Prostate gland (tissue), 2 donors: Measurements from ENCODE around the gene SEZ6. TPM values are rescaled to one million over a fixed set of nuclear protein-coding genes. Genes with fewer than 3 reads are reported as not detected.

Source experiments
- DNase-seq: peaks from one replicate; pipeline ENCODE4 v3.0.0-alpha.2; 2019; ENCODE audit warnings: low spot score
- H3K27ac ChIP-seq, 2 donors: fragments of 200-600 bp; sonication (generic); 2 replicates each; pipeline ENCODE4 v1.5.1; 2017 to 2019
- H3K27me3 ChIP-seq: fragments of 200-600 bp; sonication (generic); replicated peaks from 2 replicates; pipeline ENCODE4 v1.5.1; 2019; ENCODE audit not compliant: insufficient read depth
- H3K36me3 ChIP-seq, 2 donors: fragments of 200-600 bp; sonication (generic); 1 replicate in 1 of 2; 2 replicates in 1 of 2; pipeline versions ENCODE4 v1.5.1 to v1.8.1; 2017 to 2019
- H3K4me1 ChIP-seq: fragments of 200-600 bp; sonication (generic); replicated peaks from 2 replicates; pipeline ENCODE4 v1.5.1; 2019
- H3K4me3 ChIP-seq, 2 donors: fragments of 200-600 bp; sonication (generic); 2 replicates each; pipeline ENCODE4 v1.5.1; 2017 to 2019
- H3K9me3 ChIP-seq: fragments of 200-600 bp; sonication (generic); 2 replicates; pipeline ENCODE4 v1.5.1; 2017
- CTCF ChIP-seq, 4 experiments: fragments of 200-600 bp in 2 of 4; fragments of 450-650 bp in 2 of 4; sonication (generic) in 2 of 4; IDR thresholded peaks; 1 replicate in 3 of 4; 2 replicates in 1 of 4; pipeline ENCODE4 v1.5.1; 2016 to 2019; ENCODE audit warnings: antibody characterized with exemption in 4 of 4, mild to moderate bottlenecking in 2 of 4, moderate library complexity in 2 of 4
- POLR2A ChIP-seq: fragments of 450-650 bp; IDR thresholded peaks from one replicate; pipeline ENCODE4 v1.6.1; 2016; ENCODE audit warnings: antibody characterized with exemption, mild to moderate bottlenecking
- POLR2AphosphoS5 ChIP-seq: sonication (generic); formaldehyde crosslinking; IDR thresholded peaks from one replicate; pipeline ENCODE4 v1.6.1; 2017; ENCODE audit warnings: antibody characterized with exemption
- WGBS: methylation state at CpG from one replicate; pipeline ENCODE4 v1.1.5; 2018; 5-methylcytosine and 5-hydroxymethylcytosine counted together
- intact Hi-C: fragments of 100-400 bp; cut with DNase I; formaldehyde crosslinking; loops from one replicate; pipeline ENCODE4 v1.14.2; 2022
- total RNA-seq, 2 donors: library from RNA; depleted of rRNA; stranded (reverse); fragments of >200 nt; gene quantifications; one replicate each; pipeline ENCODE4 v1.1.0, GENCODE V29; 2016

Gene SEZ6
- total RNA-seq, 2 donors from 2014 or later = 0.05 to 1.0 TPM

- no peaks in the 10 kb centered on the region for H3K27me3 ChIP-seq
- peak overlapping the region; percentile 87 to 99 for H3K27ac ChIP-seq
- H3K36me3 ChIP-seq = no peaks in the 10 kb centered on the region
- 0% methylated on average over 43 of the region's 43 CpGs for WGBS
- peak; percentile 42 for DNase-seq
- H3K9me3 ChIP-seq = no peaks in the 10 kb centered on the region
- H3K4me1 ChIP-seq = peaks cover 23% of the 10 kb centered on the region
- intact Hi-C loops = loop anchor here (5.0 kb wide), 2 partner anchors 223 to 613 kb away; partner anchors contain the start of genes IFT20, NEK8, TLCD1 and TNFAIP1
- TF ChIP-seq POLR2AphosphoS5 (peak; percentile 3), CTCF (IDR thresholded peaks at IDR 0.05) (no peak)
- H3K4me3 ChIP-seq = peak overlapping the region; percentile 82 to 96
These were observed 55.6 kb downstream of the SEZ6 start for GRCh38 chr17:28950017-28950751.

GRCh38 chr17:28949185-28950016 is 56.4 kb downstream of the SEZ6 start:
- intact Hi-C loops = loop anchor here (5.0 kb wide), 3 partner anchors 52 to 612 kb away; partner anchors contain the start of genes FLOT2, IFT20, NEK8 and TLCD1
- Histone ChIP-seq H3K4me3 (peak overlapping the region; percentile 82 to 96), H3K27ac (peak overlapping the region; percentile 87 to 99), H3K36me3 (no peaks in the 10 kb centered on the region), H3K27me3 (no peaks in the 10 kb centered on the region), H3K4me1 (peaks cover 31% of the 10 kb centered on the region), H3K9me3 (no peaks in the 10 kb centered on the region)
- peak; percentile 63 for DNase-seq
- under 1% methylated on average over 61 of the region's 61 CpGs for WGBS
- TF ChIP-seq POLR2A (no peak), POLR2AphosphoS5 (peak; percentile 47), CTCF (IDR thresholded peaks at IDR 0.05) (no peak)

DNA sequence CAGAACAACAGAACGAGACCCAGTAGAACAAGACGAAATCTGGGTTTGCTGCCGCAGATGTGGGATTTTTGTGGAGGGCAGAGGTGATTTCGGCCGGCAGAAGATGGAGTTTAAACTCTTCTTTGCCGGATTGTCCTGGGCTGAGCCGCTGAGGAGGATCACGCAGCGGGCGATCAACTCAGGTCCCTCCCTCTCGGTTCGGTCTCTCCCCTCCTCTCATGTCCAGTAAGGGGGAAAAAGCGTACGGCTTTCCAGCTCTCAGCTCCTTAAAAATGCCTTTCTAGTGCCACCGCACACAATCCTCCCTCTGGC is 57.0 kb downstream of the SEZ6 start:
- no peaks in the 10 kb centered on the region for H3K36me3 ChIP-seq
- TF ChIP-seq POLR2A (no peak), POLR2AphosphoS5 (no peak), CTCF (IDR thresholded peaks at IDR 0.05) (no peak)
- peak; percentile 23 for DNase-seq
- WGBS = 2% methylated on average over 15 of the region's 15 CpGs
- peak overlapping the region; percentile 87 to 99 for H3K27ac ChIP-seq
- no peaks in the 10 kb centered on the region for H3K9me3 ChIP-seq
- H3K4me1 ChIP-seq = peaks cover 31% of the 10 kb centered on the region
- no peaks in the 10 kb centered on the region for H3K27me3 ChIP-seq
- intact Hi-C loops = loop anchor here (5.0 kb wide), 1 partner anchor 52 kb away; the partner anchor contains the start of gene FLOT2
- peak overlapping the region; percentile 82 to 96 for H3K4me3 ChIP-seq

DNA sequence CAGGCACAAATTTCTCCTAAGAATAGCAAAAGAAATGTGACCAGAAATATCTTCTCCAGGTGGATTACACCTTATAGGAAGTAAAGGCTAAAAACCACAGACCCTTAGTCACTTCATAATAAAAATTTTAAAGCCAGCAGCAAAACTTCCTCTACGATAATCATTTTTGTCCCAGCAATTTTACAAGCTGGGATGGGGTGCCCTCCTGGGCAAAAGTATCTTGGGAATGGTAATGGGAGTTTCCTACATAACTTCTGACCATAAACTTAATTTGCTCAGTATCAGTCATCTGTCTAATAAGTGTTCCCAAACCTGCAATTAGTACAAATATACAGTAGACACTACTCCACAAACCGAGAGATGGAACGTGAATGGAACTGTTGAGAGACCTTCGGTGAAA is 57.5 kb downstream of the SEZ6 start:
- H3K27ac ChIP-seq = peak overlapping the region; percentile 87 to 99
- no peak for DNase-seq
- peaks cover 31% of the 10 kb centered on the region for H3K4me1 ChIP-seq
- H3K9me3 ChIP-seq = no peaks in the 10 kb centered on the region
- H3K4me3 ChIP-seq = peak overlapping the region; percentile 82 to 96
- intact Hi-C loops = loop anchor here (5.0 kb wide), 1 partner anchor 51 kb away; the partner anchor contains the start of gene FLOT2
- no peaks in the 10 kb centered on the region for H3K36me3 ChIP-seq
- no peak for TF ChIP-seq POLR2A
- no peak for TF ChIP-seq CTCF (IDR thresholded peaks at IDR 0.05)
- TF ChIP-seq POLR2AphosphoS5 = no peak
- 11% methylated on average over 4 of the region's 4 CpGs for WGBS
- no peaks in the 10 kb centered on the region for H3K27me3 ChIP-seq
